HepG2 (cell line): ENCODE measurements around the gene NUCB1. TPM values are rescaled to one million over a fixed set of nuclear protein-coding genes. Genes with fewer than 3 reads are reported as not detected.
A peak's percentile ranks its signal among the peaks of the same experiment; 100 is the strongest.

Experiments
- ATF1 ChIP-seq: IDR thresholded peaks from 2 replicates; pipeline ENCODE4 v1.6.1; 2016; ENCODE audit warnings: mild to moderate bottlenecking, control low read depth
- BCL6 ChIP-seq: IDR thresholded peaks from 2 replicates; pipeline ENCODE4 v1.6.1; 2016; ENCODE audit warnings: missing genetic modification reagents, missing compliant biosample characterization
- FOXC1 ChIP-seq: sonication (generic); formaldehyde crosslinking; IDR thresholded peaks from 2 replicates; pipeline ENCODE4 v1.8.0; 2022; ENCODE audit warnings: mild to moderate bottlenecking, missing genetic modification reagents, borderline replicate concordance
- GATA4 ChIP-seq: sonication (generic); IDR thresholded peaks from 2 replicates; pipeline ENCODE4 v1.6.1; 2016; ENCODE audit warnings: antibody characterized with exemption, low read depth, borderline replicate concordance
- HNF4G ChIP-seq, 2 experiments: sonication (generic) in 1 of 2; formaldehyde crosslinking in 1 of 2; IDR thresholded peaks; 2 replicates each; pipeline versions ENCODE4 v1.4.0 to v1.6.1; 2011 to 2020; ENCODE audit warnings: borderline replicate concordance in 2 of 2, low read depth in 2 of 2, mild to moderate bottlenecking in 2 of 2, low read length in 1 of 2, missing genetic modification reagents in 1 of 2, moderate library complexity in 1 of 2
- HOXD1 ChIP-seq: sonication (generic); formaldehyde crosslinking; IDR thresholded peaks from 2 replicates; pipeline ENCODE4 v1.5.0; 2020; ENCODE audit warnings: missing genetic modification reagents
- ISX ChIP-seq: sonication (generic); formaldehyde crosslinking; conservative IDR thresholded peaks from 2 replicates; pipeline ENCODE4 v1.5.0; 2020; ENCODE audit warnings: missing genetic modification reagents
- KMT2A ChIP-seq: sonication (generic); formaldehyde crosslinking; IDR thresholded peaks from 2 replicates; pipeline ENCODE4 v1.4.0; 2020; ENCODE audit warnings: missing genetic modification reagents
- SYNCRIP ChIP-seq: fragments of 200-400 bp; formaldehyde crosslinking; IDR thresholded peaks from 2 replicates; pipeline ENCODE4 v1.6.1; 2018; ENCODE audit warnings: mild to moderate bottlenecking, low read depth, low read length; ENCODE audit not compliant: insufficient read depth
- ZNF451 ChIP-seq: sonication (generic); formaldehyde crosslinking; IDR thresholded peaks from 2 replicates; pipeline ENCODE4 v1.5.0; 2020; ENCODE audit warnings: mild to moderate bottlenecking, missing genetic modification reagents
- ZNF670 ChIP-seq: sonication (generic); formaldehyde crosslinking; IDR thresholded peaks from 2 replicates; pipeline ENCODE4 v1.8.0; 2022; ENCODE audit warnings: mild to moderate bottlenecking, missing genetic modification reagents, borderline replicate concordance
- ZNF776 ChIP-seq: sonication (generic); formaldehyde crosslinking; IDR thresholded peaks from 2 replicates; pipeline ENCODE4 v1.4.0; 2020; ENCODE audit warnings: mild to moderate bottlenecking, missing genetic modification reagents
- ZNF83 ChIP-seq: sonication (generic); formaldehyde crosslinking; IDR thresholded peaks from 2 replicates; pipeline ENCODE4 v1.4.0; 2020; ENCODE audit warnings: missing genetic modification reagents, mild to moderate bottlenecking, borderline replicate concordance
- polyA plus RNA-seq, 8 experiments: library from polyadenylated mRNA; depleted of rRNA in 3 of 8; stranded (reverse) in 7 of 8; unstranded in 1 of 8; fragments of >200 nt; fragmentation: Illumina TruSeq in 4 of 8; extraction: Trizol in 4 of 8; gene quantifications; 2 replicates each; pipeline versions ENCODE4 v1.2.1 to v1.2.3, GENCODE V29; 2011 to 2016; ENCODE audit warnings: low read depth in 4 of 8, missing spikeins in 1 of 8, mixed read lengths in 1 of 8; ENCODE audit not compliant: insufficient read depth in 1 of 8
- total RNA-seq, 5 experiments: library from RNA; depleted of rRNA; stranded (reverse); fragments of >200 nt; fragmentation: Illumina TruSeq; extraction: Trizol; gene quantifications; 2 replicates each; pipeline ENCODE4 v1.2.3, GENCODE V29; 2016; ENCODE audit warnings: low read depth in 1 of 5
- TF ChIP-seq, protein P1 (sequence below): sonication (generic); formaldehyde crosslinking; IDR thresholded peaks from 2 replicates; pipeline ENCODE4 v1.5.0; 2020; ENCODE audit warnings: mild to moderate bottlenecking, missing genetic modification reagents, borderline replicate concordance
- TF ChIP-seq, protein P2 (sequence below): sonication (generic); formaldehyde crosslinking; IDR thresholded peaks from 2 replicates; pipeline ENCODE4 v1.4.0; 2020; ENCODE audit warnings: mild to moderate bottlenecking, missing genetic modification reagents
- TF ChIP-seq, protein P3 (sequence below): sonication (generic); formaldehyde crosslinking; IDR thresholded peaks from 2 replicates; pipeline ENCODE4 v1.5.1; 2020; ENCODE audit warnings: missing genetic modification reagents, mild to moderate bottlenecking, borderline replicate concordance
- TF ChIP-seq, protein P4 (sequence below): sonication (generic); formaldehyde crosslinking; IDR thresholded peaks from 2 replicates; pipeline ENCODE4 v1.8.1; 2023; ENCODE audit warnings: mild to moderate bottlenecking, missing genetic modification reagents, borderline replicate concordance

The NUCB1 gene
- total and polyA plus RNA-seq, 2 of the 13 experiments (the other 11 are each of a cell fraction or from before 2014, with no cell fraction given), result 82.3 to 106 TPM

DNA sequence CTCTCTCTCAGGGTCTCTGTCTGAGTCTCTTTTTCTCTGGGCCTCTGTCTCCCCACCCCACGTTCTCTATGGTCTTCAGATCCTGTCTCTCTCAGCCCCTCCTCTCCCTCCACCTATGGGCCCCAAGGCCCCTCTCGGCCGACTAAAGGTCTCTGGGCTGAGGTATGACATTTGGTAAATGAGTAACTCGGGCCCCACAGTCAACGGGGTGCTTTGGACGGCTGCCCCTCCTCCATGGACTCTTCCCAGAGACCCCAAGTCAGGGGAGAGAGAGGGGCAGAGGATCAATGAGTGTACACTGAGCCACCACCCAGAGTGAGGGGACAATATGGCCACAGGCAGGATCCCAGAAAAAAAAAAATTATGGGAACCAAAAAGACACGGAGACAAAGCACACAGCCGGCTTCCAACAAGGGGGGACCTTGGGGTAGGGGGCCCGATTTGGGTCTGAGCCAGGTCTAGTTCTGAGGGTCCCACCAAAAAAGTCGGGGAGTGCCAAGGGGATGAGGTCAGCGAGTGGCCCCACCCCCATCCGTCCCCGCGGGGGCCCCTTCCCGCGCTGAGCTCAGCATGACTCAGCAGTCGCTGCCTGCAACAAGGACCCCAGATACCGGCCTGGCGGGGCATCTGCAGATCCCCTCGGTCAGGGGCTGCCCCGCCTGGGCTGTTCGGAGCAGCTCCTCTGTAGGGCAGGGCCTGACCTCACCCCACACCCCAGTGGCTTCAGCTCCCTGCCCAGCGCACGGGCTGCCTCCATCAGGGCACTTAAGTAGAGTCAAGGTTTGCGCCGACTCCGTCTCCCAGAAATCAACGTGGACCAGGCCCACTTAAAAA lies 63.5 kb downstream of the NUCB1 start (continued):
- TF ChIP-seq GATA4, result peak; percentile 16; the same call in 1 of the 2 replicates
- TF ChIP-seq, protein P1, sequence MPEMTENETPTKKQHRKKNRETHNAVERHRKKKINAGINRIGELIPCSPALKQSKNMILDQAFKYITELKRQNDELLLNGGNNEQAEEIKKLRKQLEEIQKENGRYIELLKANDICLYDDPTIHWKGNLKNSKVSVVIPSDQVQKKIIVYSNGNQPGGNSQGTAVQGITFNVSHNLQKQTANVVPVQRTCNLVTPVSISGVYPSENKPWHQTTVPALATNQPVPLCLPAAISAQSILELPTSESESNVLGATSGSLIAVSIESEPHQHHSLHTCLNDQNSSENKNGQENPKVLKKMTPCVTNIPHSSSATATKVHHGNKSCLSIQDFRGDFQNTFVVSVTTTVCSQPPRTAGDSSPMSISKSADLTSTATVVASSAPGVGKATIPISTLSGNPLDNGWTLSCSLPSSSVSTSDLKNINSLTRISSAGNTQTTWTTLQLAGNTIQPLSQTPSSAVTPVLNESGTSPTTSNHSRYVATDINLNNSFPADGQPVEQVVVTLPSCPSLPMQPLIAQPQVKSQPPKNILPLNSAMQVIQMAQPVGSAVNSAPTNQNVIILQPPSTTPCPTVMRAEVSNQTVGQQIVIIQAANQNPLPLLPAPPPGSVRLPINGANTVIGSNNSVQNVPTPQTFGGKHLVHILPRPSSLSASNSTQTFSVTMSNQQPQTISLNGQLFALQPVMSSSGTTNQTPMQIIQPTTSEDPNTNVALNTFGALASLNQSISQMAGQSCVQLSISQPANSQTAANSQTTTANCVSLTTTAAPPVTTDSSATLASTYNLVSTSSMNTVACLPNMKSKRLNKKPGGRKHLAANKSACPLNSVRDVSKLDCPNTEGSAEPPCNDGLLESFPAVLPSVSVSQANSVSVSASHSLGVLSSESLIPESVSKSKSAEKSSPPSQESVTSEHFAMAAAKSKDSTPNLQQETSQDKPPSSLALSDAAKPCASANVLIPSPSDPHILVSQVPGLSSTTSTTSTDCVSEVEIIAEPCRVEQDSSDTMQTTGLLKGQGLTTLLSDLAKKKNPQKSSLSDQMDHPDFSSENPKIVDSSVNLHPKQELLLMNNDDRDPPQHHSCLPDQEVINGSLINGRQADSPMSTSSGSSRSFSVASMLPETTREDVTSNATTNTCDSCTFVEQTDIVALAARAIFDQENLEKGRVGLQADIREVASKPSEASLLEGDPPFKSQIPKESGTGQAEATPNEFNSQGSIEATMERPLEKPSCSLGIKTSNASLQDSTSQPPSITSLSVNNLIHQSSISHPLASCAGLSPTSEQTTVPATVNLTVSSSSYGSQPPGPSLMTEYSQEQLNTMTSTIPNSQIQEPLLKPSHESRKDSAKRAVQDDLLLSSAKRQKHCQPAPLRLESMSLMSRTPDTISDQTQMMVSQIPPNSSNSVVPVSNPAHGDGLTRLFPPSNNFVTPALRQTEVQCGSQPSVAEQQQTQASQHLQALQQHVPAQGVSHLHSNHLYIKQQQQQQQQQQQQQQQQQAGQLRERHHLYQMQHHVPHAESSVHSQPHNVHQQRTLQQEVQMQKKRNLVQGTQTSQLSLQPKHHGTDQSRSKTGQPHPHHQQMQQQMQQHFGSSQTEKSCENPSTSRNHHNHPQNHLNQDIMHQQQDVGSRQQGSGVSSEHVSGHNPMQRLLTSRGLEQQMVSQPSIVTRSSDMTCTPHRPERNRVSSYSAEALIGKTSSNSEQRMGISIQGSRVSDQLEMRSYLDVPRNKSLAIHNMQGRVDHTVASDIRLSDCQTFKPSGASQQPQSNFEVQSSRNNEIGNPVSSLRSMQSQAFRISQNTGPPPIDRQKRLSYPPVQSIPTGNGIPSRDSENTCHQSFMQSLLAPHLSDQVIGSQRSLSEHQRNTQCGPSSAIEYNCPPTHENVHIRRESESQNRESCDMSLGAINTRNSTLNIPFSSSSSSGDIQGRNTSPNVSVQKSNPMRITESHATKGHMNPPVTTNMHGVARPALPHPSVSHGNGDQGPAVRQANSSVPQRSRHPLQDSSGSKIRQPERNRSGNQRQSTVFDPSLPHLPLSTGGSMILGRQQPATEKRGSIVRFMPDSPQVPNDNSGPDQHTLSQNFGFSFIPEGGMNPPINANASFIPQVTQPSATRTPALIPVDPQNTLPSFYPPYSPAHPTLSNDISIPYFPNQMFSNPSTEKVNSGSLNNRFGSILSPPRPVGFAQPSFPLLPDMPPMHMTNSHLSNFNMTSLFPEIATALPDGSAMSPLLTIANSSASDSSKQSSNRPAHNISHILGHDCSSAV (CRISPR knock-in tag), result no peak
- TF ChIP-seq ZNF83 (CRISPR knock-in tag), result peak; percentile 26; the same call in 1 of the 2 replicates
- peak; percentile 41 for TF ChIP-seq BCL6
- TF ChIP-seq FOXC1 (CRISPR knock-in tag), result no peak; the same call in 1 of the 2 replicates
- TF ChIP-seq, protein P2, sequence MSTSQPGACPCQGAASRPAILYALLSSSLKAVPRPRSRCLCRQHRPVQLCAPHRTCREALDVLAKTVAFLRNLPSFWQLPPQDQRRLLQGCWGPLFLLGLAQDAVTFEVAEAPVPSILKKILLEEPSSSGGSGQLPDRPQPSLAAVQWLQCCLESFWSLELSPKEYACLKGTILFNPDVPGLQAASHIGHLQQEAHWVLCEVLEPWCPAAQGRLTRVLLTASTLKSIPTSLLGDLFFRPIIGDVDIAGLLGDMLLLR (CRISPR knock-in tag), result no peak
- TF ChIP-seq ISX (CRISPR knock-in tag), result 0 out of 2 replicates have a peak, but pooled peaks have one; percentile 3
- 0 out of 2 replicates have a peak, but pooled peaks have one; percentile 56 for TF ChIP-seq KMT2A
- peak; percentile 84 for TF ChIP-seq HNF4G (IDR thresholded peaks at IDR 0.05; ENCODE audit: borderline replicate concordance, low read depth, low read length)
- peak; percentile 69; the same call in 1 of the 2 replicates for TF ChIP-seq HNF4G (CRISPR knock-in tag; IDR thresholded peaks at IDR 0.05; ENCODE audit: borderline replicate concordance, low read depth)
- TF ChIP-seq, protein P3, sequence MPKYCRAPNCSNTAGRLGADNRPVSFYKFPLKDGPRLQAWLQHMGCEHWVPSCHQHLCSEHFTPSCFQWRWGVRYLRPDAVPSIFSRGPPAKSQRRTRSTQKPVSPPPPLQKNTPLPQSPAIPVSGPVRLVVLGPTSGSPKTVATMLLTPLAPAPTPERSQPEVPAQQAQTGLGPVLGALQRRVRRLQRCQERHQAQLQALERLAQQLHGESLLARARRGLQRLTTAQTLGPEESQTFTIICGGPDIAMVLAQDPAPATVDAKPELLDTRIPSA (CRISPR knock-in tag), result peak; percentile 58; the same call in 1 of the 2 replicates
- TF ChIP-seq ZNF670 (CRISPR knock-in tag), result no peak; the same call in none of the 2 replicates
- peak; percentile 54 for TF ChIP-seq ATF1 (CRISPR knock-in tag)
- no peak for TF ChIP-seq SYNCRIP
- TF ChIP-seq, protein P4, sequence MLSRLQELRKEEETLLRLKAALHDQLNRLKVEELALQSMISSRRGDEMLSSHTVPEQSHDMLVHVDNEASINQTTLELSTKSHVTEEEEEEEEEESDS (CRISPR knock-in tag), result peak; percentile 88; the same call in 1 of the 2 replicates
- TF ChIP-seq HOXD1, result no peak
- TF ChIP-seq ZNF451 (CRISPR knock-in tag), result 0 out of 2 replicates have a peak, but pooled peaks have one; percentile 18
- no peak for TF ChIP-seq ZNF776 (CRISPR knock-in tag)
